Vagina (tissue), 2 donors: ENCODE data around the gene SYNDIG1. TPM values are rescaled to one million over a fixed set of nuclear protein-coding genes. Genes with fewer than 3 reads are reported as not detected.
A peak's percentile ranks its signal among the peaks of the same experiment; 100 is the strongest.

Experiments used
- DNase-seq, 2 donors: peaks; one replicate each; pipeline ENCODE4 v3.0.0-alpha.2; 2017; ENCODE audit errors: extremely low spot score in 2 of 2
- H3K27ac ChIP-seq: fragments of 200-600 bp; sonication (generic); one replicate; pipeline ENCODE4 v1.5.1; 2019
- H3K27me3 ChIP-seq: fragments of 200-600 bp; sonication (generic); one replicate; pipeline ENCODE4 v1.5.1; 2019
- H3K36me3 ChIP-seq, 2 donors: fragments of 200-600 bp; sonication (generic); one replicate each; pipeline ENCODE4 v1.5.1; 2017 to 2019
- H3K4me1 ChIP-seq: fragments of 200-600 bp; sonication (generic); one replicate; pipeline ENCODE4 v1.5.1; 2019
- H3K4me3 ChIP-seq, 2 donors: fragments of 200-600 bp; sonication (generic); 1 replicate in 1 of 2; 2 replicates in 1 of 2; pipeline ENCODE4 v1.5.1; 2016 to 2019
- H3K9me3 ChIP-seq: fragments of 200-600 bp; sonication (generic); one replicate; pipeline ENCODE4 v1.5.1; 2019
- CTCF ChIP-seq, 3 experiments: fragments of 450-650 bp in 2 of 3; fragments of 200-600 bp in 1 of 3; sonication (generic) in 1 of 3; IDR thresholded peaks; one replicate each; pipeline ENCODE4 v1.5.1; 2017 to 2019; ENCODE audit warnings: antibody characterized with exemption in 3 of 3, mild to moderate bottlenecking in 2 of 3, moderate library complexity in 2 of 3
- POLR2A ChIP-seq, 2 donors: fragments of 450-650 bp; IDR thresholded peaks; one replicate each; pipeline ENCODE4 v1.6.1; 2017; ENCODE audit warnings: antibody characterized with exemption in 2 of 2, mild to moderate bottlenecking in 2 of 2, moderate library complexity in 2 of 2
- POLR2AphosphoS5 ChIP-seq, 2 donors: sonication (generic); formaldehyde crosslinking; IDR thresholded peaks; one replicate each; pipeline ENCODE4 v1.9.0; 2017; ENCODE audit warnings: antibody characterized with exemption in 2 of 2, mild to moderate bottlenecking in 2 of 2, low read depth in 1 of 2; ENCODE audit not compliant: insufficient read depth in 1 of 2
- intact Hi-C: fragments of 100-400 bp; cut with DNase I; formaldehyde crosslinking; loops from one replicate; pipeline ENCODE4 v1.15.1; 2023
- total RNA-seq: library from RNA; depleted of rRNA; stranded (reverse); fragments of >200 nt; gene quantifications from one replicate; pipeline ENCODE4 v1.2.3, GENCODE V29; 2016

Gene SYNDIG1
- total RNA-seq, 1 donor from 2014 or later, result 3.2 TPM

- no peaks in the 10 kb centered on the region for H3K27me3 ChIP-seq
- intact Hi-C loops, result no loop called here
- H3K9me3 ChIP-seq, result no peaks in the 10 kb centered on the region
- DNase-seq, result peak in 1 of 2 donors; percentile 60
- no peak overlapping the region for H3K4me3 ChIP-seq
- no peak overlapping the region for H3K27ac ChIP-seq
- H3K4me1 ChIP-seq, result no peaks in the 10 kb centered on the region
- no peak for TF ChIP-seq CTCF (IDR thresholded peaks at IDR 0.05)
- H3K36me3 ChIP-seq, result no peaks in the 10 kb centered on the region
Observed at GRCh38 chr20:24491041-24491756, 21.8 kb downstream of the SYNDIG1 start.

- intact Hi-C loops, result no loop called here
- Histone ChIP-seq H3K9me3 (no peaks in the 10 kb centered on the region), H3K36me3 (no peaks in the 10 kb centered on the region), H3K27me3 (no peaks in the 10 kb centered on the region), H3K4me1 (no peaks in the 10 kb centered on the region), H3K4me3 (no peak overlapping the region), H3K27ac (no peak overlapping the region)
- peak in 1 of 2 donors; percentile 65 for DNase-seq
- TF ChIP-seq CTCF (IDR thresholded peaks at IDR 0.05), result no peak
- TF ChIP-seq POLR2A (IDR thresholded peaks at IDR 0.05), result no peak
- TF ChIP-seq POLR2AphosphoS5 (IDR thresholded peaks at IDR 0.05; ENCODE audit: insufficient read depth in 1 of 2, low read depth in 1 of 2), result no peak
Observed at GRCh38 chr20:24492031-24492607, 22.7 kb downstream of the SYNDIG1 start.

- Histone ChIP-seq H3K9me3 (no peaks in the 10 kb centered on the region), H3K36me3 (no peaks in the 10 kb centered on the region), H3K4me3 (no peak overlapping the region), H3K27me3 (no peaks in the 10 kb centered on the region), H3K4me1 (no peaks in the 10 kb centered on the region), H3K27ac (no peak overlapping the region)
- DNase-seq, result peak in 1 of 2 donors; percentile 65
- no peak for TF ChIP-seq CTCF (IDR thresholded peaks at IDR 0.05)
- no peak for TF ChIP-seq POLR2A (IDR thresholded peaks at IDR 0.05)
- TF ChIP-seq POLR2AphosphoS5 (IDR thresholded peaks at IDR 0.05; ENCODE audit: insufficient read depth in 1 of 2, low read depth in 1 of 2), result no peak
- intact Hi-C loops, result no loop called here
Observed at GRCh38 chr20:24492698-24493097, 23.3 kb downstream of the SYNDIG1 start.

GRCh38 chr20:24493181-24493580, 23.8 kb downstream of the SYNDIG1 start:
- H3K9me3 ChIP-seq, result no peaks in the 10 kb centered on the region
- H3K4me3 ChIP-seq, result no peak overlapping the region
- TF ChIP-seq POLR2A (IDR thresholded peaks at IDR 0.05), result no peak
- TF ChIP-seq CTCF (IDR thresholded peaks at IDR 0.05), result no peak
- no peak for TF ChIP-seq POLR2AphosphoS5 (IDR thresholded peaks at IDR 0.05; ENCODE audit: insufficient read depth in 1 of 2, low read depth in 1 of 2)
- DNase-seq, result peak in 1 of 2 donors; percentile 60
- no peaks in the 10 kb centered on the region for H3K4me1 ChIP-seq
- intact Hi-C loops, result no loop called here
- H3K36me3 ChIP-seq, result no peaks in the 10 kb centered on the region
- H3K27me3 ChIP-seq, result no peaks in the 10 kb centered on the region
- H3K27ac ChIP-seq, result no peak overlapping the region
